Measurements from ENCODE around the gene SLC35F3.

DNA sequence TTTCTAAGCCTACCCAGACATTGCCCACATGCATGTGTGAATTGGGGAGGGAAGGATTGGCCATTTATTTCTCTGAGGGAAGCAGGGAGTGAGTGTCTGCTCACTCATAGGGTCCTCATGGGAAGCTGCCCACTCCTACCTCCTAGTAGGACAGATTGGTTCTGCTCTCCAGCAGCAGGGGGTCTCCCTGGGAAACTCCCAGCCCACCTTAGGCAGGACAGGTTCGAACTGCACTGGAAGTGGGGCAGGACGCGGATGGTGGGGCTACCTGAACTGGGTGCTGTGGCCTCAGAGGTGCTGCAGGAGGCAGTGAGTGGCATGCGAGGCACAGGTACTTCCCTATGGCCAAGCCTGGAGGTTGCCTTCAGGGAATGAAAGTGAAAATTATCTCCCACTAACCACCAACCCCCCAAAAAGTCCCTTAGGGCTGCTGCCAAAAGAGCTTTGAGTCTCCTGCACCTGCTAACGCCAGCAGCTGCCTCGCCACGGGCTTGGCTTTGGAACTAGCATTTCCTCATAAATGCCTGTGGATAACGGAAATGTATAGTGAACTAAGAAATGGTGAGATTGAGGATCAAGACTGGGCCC, 311.7 kb downstream of the SLC35F3 start:
- TF ChIP-seq, protein P1, sequence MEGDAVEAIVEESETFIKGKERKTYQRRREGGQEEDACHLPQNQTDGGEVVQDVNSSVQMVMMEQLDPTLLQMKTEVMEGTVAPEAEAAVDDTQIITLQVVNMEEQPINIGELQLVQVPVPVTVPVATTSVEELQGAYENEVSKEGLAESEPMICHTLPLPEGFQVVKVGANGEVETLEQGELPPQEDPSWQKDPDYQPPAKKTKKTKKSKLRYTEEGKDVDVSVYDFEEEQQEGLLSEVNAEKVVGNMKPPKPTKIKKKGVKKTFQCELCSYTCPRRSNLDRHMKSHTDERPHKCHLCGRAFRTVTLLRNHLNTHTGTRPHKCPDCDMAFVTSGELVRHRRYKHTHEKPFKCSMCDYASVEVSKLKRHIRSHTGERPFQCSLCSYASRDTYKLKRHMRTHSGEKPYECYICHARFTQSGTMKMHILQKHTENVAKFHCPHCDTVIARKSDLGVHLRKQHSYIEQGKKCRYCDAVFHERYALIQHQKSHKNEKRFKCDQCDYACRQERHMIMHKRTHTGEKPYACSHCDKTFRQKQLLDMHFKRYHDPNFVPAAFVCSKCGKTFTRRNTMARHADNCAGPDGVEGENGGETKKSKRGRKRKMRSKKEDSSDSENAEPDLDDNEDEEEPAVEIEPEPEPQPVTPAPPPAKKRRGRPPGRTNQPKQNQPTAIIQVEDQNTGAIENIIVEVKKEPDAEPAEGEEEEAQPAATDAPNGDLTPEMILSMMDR (IDR thresholded peaks at IDR 0.05) = no peak
- no peak for TF ChIP-seq POLR2AphosphoS5 (IDR thresholded peaks at IDR 0.05; ENCODE audit: insufficient read depth in 1 of 2, low read depth in 1 of 2)
